Activated CD8-positive, alpha-beta memory T cell treated with anti-CD3 and anti-CD28 coated beads for 24 hours (primary cell): ENCODE measurements around the gene L1TD1.
"Not testable (repeated sequence)": the region's sequence is repeated elsewhere in the genome, so short reads cannot be mapped to it uniquely, and the experiment has no call there.

ENCODE experiments used
- DNase-seq: peaks from one replicate; pipeline ENCODE4 v3.0.0-alpha.2; 2020

L1TD1 gene

GRCh38 chr1:62208087-62208486, 13.4 kb downstream of the L1TD1 start:
- DNase-seq, result no peak

GRCh38 chr1:62208970-62209369, 14.3 kb downstream of the L1TD1 start:
- DNase-seq, result no peak

DNA sequence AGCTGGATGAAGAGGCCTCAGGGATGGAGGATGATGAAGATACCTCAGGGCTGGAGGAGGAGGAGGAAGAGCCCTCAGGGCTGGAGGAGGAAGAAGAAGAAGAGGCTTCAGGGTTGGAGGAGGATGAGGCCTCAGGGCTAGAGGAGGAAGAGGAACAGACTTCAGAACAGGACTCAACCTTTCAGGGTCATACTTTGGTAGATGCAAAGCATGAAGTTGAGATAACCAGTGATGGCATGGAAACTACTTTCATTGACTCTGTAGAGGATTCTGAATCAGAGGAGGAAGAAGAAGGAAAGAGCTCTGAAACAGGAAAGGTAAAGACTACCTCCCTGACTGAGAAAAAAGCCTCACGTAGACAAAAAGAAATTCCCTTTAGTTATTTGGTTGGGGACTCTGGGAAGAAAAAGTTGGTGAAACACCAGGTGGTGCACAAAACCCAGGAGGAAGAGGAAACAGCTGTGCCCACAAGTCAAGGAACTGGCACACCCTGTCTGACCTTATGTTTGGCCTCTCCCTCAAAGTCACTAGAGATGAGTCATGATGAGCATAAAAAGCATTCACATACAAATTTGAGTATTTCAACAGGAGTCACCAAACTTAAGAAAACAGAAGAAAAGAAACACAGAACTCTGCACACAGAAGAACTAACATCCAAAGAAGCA, 15.4 kb downstream of the L1TD1 start:
- no peak for DNase-seq

DNA sequence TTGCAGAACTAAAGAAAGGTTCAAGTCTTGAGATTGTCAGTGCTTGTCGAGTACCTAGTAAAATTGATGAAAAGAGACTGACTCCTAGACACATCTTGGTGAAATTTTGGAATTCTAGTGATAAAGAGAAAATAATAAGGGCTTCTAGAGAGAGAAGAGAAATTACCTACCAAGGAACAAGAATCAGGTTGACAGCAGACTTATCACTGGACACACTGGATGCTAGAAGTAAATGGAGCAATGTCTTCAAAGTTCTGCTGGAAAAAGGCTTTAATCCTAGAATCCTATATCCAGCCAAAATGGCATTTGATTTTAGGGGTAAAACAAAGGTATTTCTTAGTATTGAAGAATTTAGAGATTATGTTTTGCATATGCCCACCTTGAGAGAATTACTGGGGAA, 16.3 kb downstream of the L1TD1 start:
- DNase-seq, result no peak

DNA sequence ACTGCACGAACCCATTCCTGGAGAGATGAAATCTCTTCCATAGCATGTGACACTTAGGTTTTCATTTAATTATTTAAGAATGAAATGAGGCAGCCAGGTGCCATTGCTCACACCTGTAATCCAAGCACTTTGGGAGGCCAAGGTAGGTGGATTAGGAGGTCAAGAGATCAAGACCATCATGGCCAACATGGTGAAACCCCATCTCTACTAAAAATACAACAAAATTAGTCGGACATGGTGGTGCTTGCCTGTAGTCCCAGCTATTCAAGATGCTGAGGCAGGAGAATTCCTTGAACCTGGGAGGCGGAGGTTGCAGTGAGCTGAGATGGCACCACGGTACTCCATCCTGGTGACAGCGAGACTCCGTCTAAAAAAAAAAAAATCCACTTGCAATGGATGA, 17.8 kb downstream of the L1TD1 start:
- no peak for DNase-seq

DNA sequence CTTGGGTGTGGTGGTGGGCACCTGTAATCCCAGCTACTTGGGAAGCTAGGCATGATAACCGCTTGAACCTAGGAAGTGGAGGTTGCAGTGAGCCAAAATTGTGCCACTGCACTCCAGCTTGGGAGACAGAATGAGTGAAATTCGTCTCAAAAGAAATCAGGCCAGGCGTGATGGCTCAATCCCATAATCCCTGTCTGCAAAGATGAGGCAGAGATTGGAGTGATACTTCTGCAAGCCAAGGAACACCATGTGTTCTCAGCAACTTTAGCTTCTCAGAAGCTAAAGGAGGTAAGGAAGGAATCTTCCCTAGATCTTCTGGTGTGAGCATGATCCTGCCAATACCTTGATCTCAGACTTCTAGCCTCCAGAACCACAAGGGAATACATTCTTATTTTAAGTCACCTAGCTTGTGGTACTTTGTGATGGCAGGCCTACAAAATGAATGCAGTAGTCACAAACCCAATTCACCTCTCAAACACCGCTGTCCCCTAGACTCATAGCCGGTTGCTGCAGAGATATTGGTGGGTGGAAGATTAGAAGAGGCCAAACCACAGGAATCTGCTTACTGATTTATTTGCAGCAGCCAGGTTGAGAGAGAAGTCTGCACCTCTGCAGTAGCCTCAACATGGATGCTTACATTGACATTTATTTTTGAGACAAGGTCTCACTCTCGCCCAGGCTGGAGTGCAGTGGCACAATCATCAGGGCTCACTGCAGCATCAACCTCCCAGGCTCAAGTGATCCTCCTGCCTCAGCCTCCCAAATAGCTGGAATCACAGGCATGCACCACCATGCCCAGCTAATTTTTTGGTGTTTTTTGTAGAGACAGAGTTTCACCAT, 18.6 kb downstream of the L1TD1 start:
- no peak for DNase-seq

DNA sequence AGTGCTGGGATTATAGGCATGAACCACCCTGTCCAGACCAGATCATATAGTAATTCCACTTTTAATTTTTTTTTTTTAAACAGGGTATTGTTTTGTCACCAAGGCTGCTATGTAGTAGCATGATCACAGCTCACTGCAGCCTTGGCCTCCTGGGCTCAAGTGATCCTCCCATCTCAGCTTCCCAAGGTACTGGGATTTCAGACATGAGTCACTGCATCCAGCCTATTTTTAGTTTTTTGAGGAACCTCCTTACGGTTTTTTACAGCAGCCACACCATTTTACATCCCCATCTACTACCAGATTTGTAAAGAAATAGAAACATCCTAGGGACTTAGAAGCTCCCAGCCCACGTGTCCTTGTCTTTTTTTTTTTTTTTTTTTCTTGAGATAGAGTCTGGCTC, 24.0 kb downstream of the L1TD1 start:
- DNase-seq, result no peak

GRCh38 chr1:62220456-62220855, 25.8 kb downstream of the L1TD1 start:
- DNase-seq, result not testable (repeated sequence)

- DNase-seq, result no peak
Observed at GRCh38 chr1:62221171-62221570, 26.5 kb downstream of the L1TD1 start.

- DNase-seq, result no peak
Observed at GRCh38 chr1:62222321-62222720, 27.7 kb downstream of the L1TD1 start.

DNA sequence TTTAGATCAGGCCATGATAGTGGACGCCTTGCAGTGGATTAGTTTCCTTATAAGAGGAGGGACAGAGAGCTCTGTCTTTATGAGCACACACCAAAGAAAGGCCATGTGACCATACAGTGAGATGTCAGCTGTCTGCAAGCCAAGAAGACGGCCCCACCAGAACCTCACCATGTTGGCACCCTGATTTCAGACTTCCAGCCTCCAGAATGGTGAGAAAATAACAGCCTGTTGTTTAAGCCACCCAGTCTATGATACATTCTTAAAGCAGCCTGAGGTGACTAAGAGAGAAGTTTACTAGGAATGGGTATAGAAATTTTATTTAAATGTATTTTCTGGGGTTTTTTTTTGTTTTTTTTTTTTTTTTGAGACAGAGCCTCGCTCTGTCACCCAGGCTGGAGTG, 29.5 kb downstream of the L1TD1 start:
- no peak for DNase-seq

- no peak for DNase-seq
Observed at GRCh38 chr1:62227496-62227895, 32.8 kb downstream of the L1TD1 start.

DNA sequence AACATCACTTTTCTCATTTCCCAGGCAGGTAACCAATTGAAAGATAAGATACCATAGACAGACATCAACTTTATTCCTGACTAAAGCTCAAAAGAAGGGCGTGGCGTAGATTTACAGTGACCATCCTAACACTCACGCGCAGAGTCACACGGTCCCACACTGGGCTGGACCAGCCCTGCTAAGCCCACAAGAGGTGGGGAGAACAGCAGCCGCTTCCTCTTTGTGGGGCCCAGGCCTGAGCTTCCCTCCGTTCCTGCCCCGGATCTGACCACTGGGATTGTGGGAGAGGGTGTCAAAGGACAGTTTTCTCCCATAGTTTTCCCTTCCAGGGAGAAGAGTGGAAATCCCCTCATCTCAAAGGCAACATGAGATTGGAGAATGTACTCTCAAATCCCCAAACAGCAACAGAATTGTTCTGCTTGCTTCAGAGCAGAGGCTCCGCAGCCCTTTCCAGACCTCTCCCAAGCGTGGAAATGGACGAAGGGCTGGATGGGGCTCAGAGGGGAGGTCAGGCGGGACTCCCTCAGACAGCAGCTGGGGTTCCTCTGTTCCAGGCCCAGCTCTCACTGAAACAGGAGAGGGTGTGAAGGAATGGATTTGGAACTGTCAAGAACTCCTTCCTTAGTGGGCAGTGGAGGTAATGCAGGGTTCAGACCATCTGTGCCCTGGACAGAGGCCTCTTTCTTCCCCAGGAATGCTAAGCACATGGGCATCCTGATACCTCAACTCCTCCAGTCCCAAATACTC, 33.7 kb downstream of the L1TD1 start:
- no peak for DNase-seq

GRCh38 chr1:62228883-62229187, 34.2 kb downstream of the L1TD1 start:
- no peak for DNase-seq

- DNase-seq, result no peak
Observed at GRCh38 chr1:62229468-62229867, 34.8 kb downstream of the L1TD1 start.

DNA sequence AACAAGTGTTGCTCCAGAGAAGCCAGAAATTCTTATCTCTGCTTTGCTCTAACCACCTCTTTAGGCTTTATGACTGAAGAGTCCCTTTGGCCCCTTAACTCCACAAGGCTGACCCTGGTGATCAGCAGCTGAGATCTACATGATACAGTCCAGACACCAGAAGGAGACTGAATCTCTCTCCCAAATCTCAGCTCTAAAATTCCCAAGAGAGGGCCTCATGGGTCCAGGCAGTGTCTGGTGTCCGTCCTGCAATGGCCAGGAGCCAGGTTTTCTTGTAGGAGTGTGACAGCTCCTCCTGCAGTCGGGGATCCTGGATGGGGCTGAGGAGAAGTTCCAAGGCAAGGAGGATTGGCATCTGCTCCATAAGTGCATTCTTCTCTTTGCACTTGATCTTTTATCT, 35.3 kb downstream of the L1TD1 start:
- no peak for DNase-seq

DNA sequence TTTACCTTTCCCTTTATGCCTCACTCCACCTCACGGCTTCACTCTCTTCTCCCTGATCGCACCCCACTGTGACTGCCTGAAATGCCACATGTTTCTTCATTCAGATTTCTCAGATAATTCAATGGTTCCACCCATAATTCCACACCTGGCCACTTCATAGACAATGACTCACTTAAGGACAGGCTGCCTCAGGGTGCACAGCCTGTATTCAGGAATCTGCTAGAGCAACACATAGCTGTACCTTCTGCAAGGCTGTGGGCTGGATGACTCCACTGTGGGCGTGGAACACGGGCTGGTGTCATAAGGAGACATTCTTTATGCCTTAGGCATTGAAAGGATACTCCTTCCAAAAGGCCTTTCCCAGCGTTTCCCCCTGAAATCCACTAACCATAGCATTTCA, 36.1 kb downstream of the L1TD1 start:
- DNase-seq, result no peak

DNA sequence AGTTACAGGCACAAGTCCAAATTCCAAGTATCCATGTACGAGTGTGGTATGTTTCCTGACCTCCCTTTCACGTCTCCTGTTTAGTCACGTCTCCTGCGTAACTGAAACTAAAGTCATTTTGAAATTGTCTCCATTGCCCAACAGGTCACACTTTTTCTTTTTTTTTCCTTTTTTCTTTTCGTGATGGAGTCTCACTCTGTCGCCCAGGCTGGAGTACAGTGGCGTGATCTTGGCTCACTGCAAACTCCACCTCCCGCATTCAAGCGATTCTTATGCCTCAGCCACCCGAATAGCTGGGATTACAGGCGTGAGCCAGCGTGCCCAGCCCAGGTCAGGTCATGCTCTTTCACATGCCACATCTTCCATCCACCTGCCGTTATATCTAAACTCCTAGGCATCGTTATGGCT, 38.2 kb downstream of the L1TD1 start:
- DNase-seq, result no peak

DNA sequence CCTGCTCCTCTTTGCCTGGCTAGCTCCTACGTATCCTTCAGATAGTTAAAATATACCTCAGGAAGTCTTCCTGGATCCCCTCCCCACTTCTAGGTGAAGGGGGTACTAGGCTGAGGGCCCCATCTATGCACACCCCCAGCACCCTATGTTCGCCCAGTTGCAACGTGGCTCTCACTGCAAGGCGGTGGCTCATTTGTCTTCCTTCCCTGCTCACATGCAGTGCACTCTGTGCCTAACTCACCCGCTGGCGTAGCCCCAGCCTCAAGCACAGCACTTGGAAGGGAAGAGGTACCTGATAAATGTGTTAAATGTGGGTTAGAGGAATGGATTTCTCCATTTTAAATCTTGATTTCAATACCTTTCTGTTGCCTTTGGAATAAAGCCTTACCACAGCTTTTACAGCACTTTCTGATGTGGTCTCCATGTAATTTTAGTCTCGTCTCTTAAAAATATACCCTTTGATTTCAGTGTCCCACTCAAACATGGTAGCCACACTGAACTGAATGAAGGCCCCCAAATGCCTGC, 39.3 kb downstream of the L1TD1 start:
- DNase-seq, result no peak

DNA sequence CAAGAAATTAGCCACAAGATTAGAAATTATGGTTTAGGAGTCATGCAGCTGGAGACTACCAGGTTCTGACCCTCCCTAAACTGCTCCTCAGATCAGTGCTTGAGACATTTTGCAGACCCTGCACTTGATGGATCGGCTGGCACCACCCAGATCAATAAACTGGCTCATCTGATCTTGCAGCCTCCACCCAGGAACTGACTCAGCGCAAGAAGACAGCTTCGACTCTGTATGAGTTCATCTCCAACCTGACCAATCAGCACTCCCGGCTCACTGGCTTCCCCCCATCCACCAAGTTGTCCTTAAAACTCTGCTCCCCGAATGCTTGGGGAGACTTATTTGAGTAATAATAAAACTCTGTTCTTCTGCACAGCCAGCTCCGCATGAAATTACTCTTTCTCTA, 40.0 kb downstream of the L1TD1 start:
- DNase-seq, result no peak

DNA sequence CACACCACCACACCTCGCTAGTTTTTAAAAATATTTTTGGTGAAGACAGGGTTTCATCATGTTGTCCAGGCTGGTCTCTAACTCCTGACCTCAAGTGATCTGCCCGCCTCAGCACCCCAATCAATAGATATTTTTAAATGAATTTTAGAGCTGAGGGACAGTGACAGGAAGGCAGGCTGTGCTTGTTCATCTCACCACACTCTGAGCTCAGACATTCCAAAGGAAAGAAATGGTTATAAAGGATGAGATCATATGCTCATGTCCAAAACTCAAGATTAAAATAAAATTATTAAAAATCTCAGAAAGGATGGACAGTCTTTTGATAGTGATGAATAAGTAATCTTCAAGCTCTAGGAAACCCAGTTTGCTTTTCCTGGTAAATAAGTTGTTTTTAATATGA, 40.9 kb downstream of the L1TD1 start:
- DNase-seq, result no peak

DNA sequence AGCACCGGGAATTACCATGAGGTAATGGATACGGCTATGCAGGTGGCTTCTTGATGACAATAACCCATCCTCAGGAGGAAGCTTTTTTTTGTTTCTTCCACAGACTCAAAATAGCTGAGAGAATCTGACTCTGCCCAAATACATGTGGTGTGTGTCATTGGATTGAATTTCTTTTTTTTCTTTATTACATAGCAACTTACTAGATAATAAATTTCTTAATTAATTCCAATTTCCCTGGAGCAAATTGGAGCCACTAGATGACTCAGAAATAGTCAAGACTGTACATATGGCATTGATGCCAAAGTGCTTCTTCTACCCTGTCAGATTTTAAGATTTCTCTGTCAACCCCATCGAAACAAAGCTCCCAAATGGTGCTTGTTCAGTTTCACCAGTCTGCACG, 42.7 kb downstream of the L1TD1 start:
- no peak for DNase-seq

GRCh38 chr1:62237950-62238374, 43.3 kb downstream of the L1TD1 start:
- DNase-seq, result no peak

- no peak for DNase-seq
Observed at GRCh38 chr1:62238507-62238906, 43.9 kb downstream of the L1TD1 start.
